K562 (cell line): Measurements from ENCODE around the gene CCND3. TPM values are rescaled to one million over a fixed set of nuclear protein-coding genes. Genes with fewer than 3 reads are reported as not detected.

Experiments used
- ARID1B ChIP-seq: fragments of 450-650 bp; IDR thresholded peaks from 2 replicates; pipeline ENCODE4 v1.6.1; 2016; ENCODE audit warnings: antibody characterized with exemption, mild to moderate bottlenecking, inconsistent platforms
- ATF3 ChIP-seq, 2 experiments: fragments of 450-650 bp in 1 of 2; sonication (generic) in 1 of 2; formaldehyde crosslinking in 1 of 2; IDR thresholded peaks in 1 of 2; conservative IDR thresholded peaks in 1 of 2; 2 replicates each; pipeline versions ENCODE4 v1.6.1 to v1.8.1; 2016 to 2023; ENCODE audit warnings: mild to moderate bottlenecking in 2 of 2, moderate library complexity in 2 of 2, inconsistent platforms in 1 of 2, missing genetic modification reagents in 1 of 2
- C11orf30 ChIP-seq: fragments of 450-650 bp; IDR thresholded peaks from 2 replicates; pipeline ENCODE4 v1.6.1; 2016; ENCODE audit warnings: low read depth, mild to moderate bottlenecking
- EGR1 ChIP-seq: fragments of 450-650 bp; conservative IDR thresholded peaks from 2 replicates; pipeline ENCODE4 v1.6.1; 2017; ENCODE audit warnings: mild to moderate bottlenecking
- GATAD2B ChIP-seq: fragments of 450-650 bp; IDR thresholded peaks from 2 replicates; pipeline ENCODE4 v1.6.1; 2017; ENCODE audit warnings: mild to moderate bottlenecking, borderline replicate concordance
- MAFK ChIP-seq: IDR thresholded peaks from 2 replicates; pipeline ENCODE4 v1.6.1; 2011; ENCODE audit warnings: low read length, improper control_type of control experiment
- NFE2L1 ChIP-seq: fragments of 450-650 bp; IDR thresholded peaks from 2 replicates; pipeline ENCODE4 v1.6.1; 2016; ENCODE audit warnings: missing genetic modification characterization, low read depth, mild to moderate bottlenecking, missing compliant biosample characterization, moderate library complexity, borderline replicate concordance
- POLR2A ChIP-seq: fragments of 450-650 bp; conservative IDR thresholded peaks from 2 replicates; pipeline ENCODE4 v1.6.1; 2016
- RB1 ChIP-seq: fragments of 450-650 bp; IDR thresholded peaks from 2 replicates; pipeline ENCODE4 v1.6.1; 2017; ENCODE audit warnings: low read depth, mild to moderate bottlenecking
- RFX5 ChIP-seq: IDR thresholded peaks from 2 replicates; pipeline ENCODE4 v1.6.1; 2011; ENCODE audit warnings: low read depth, mild to moderate bottlenecking, improper control_type of control experiment, low read length
- SMARCA5 ChIP-seq: fragments of 450-650 bp; IDR thresholded peaks from 2 replicates; pipeline ENCODE4 v1.6.1; 2016
- SRSF7 ChIP-seq: fragments of 200-400 bp; formaldehyde crosslinking; optimal IDR thresholded peaks from 2 replicates; pipeline ENCODE3; 2017; ENCODE audit warnings: mild to moderate bottlenecking, low read depth, low read length
- THRB ChIP-seq: fragments of 450-650 bp; formaldehyde crosslinking; conservative IDR thresholded peaks from 2 replicates; pipeline ENCODE4 v1.4.0; 2022; ENCODE audit warnings: mild to moderate bottlenecking, missing genetic modification characterization
- ZBTB7A ChIP-seq: IDR thresholded peaks from 2 replicates; pipeline ENCODE4 v1.6.1; 2011; ENCODE audit warnings: low read depth, mild to moderate bottlenecking, low read length, moderate library complexity, borderline replicate concordance; ENCODE audit not compliant: control insufficient read depth
- ZFX ChIP-seq: sonication (generic); formaldehyde crosslinking; IDR thresholded peaks from 2 replicates; pipeline ENCODE4 v1.8.0; 2022; ENCODE audit warnings: mild to moderate bottlenecking, missing genetic modification reagents, moderate library complexity
- ZNF395 ChIP-seq: fragments of 200-800 bp; sonication (Bioruptor generic); IDR thresholded peaks from 2 replicates; pipeline ENCODE4 v1.6.1; 2017; ENCODE audit warnings: missing genetic modification characterization, missing compliant biosample characterization
- polyA plus RNA-seq, 8 experiments: library from polyadenylated mRNA; depleted of rRNA in 4 of 8; stranded (reverse) in 5 of 8; unstranded in 3 of 8; fragments of >200 nt; fragmentation: Nextera tagmentation in 2 of 8; fragmentation: Illumina TruSeq in 1 of 8; extraction: Ambion mirVana in 2 of 8; extraction: Trizol in 1 of 8; gene quantifications; 2 replicates each; pipeline versions ENCODE4 v1.2.1 to v1.2.3, GENCODE V29; 2011 to 2014; ENCODE audit warnings: inconsistent platforms in 1 of 8, missing spikeins in 1 of 8
- total RNA-seq, 7 experiments: library from RNA; depleted of rRNA in 6 of 7; stranded (reverse); fragments of >200 nt in 6 of 7; fragmentation: Illumina TruSeq in 2 of 7; extraction: Trizol in 2 of 7; gene quantifications; 2 replicates each; pipeline versions ENCODE4 v1.2.1 to v1.2.3, GENCODE V29; 2011 to 2021; ENCODE audit warnings: low replicate concordance in 1 of 7

The CCND3 gene
- total and polyA plus RNA-seq, 9 of the 15 experiments (the other 6 are each of a cell fraction or from before 2014, with no cell fraction given) = 21.5 to 204 (median 97.4) TPM

- TF ChIP-seq ZFX = 0 out of 2 replicates have a peak, but pooled peaks have one; percentile 1
- peak; percentile 61; the same call in 1 of the 2 replicates for TF ChIP-seq ARID1B
- no peak for TF ChIP-seq ZBTB7A
- peak; percentile 26; the same call in 1 of the 2 replicates for TF ChIP-seq GATAD2B
- 0 out of 2 replicates have a peak, but pooled peaks have one; percentile 54 for TF ChIP-seq ATF3 (IDR thresholded peaks at IDR 0.05)
- no peak for TF ChIP-seq ATF3 (CRISPR knock-in tag; conservative IDR thresholded peaks at IDR 0.05)
- TF ChIP-seq POLR2A = 0 out of 2 replicates have a peak, but pooled peaks have one; percentile 15
- peak; percentile 43; the same call in 1 of the 2 replicates for TF ChIP-seq EGR1
- no peak for TF ChIP-seq SRSF7
- no peak for TF ChIP-seq RFX5
- TF ChIP-seq SMARCA5 = no peak
- TF ChIP-seq ZNF395 = 0 out of 2 replicates have a peak, but pooled peaks have one; percentile 44
- TF ChIP-seq MAFK = peak; percentile 93
- TF ChIP-seq THRB = no peak
- peak; percentile 97 for TF ChIP-seq C11orf30
- TF ChIP-seq NFE2L1 (tag) = peak; percentile 84
- no peak; the same call in 1 of the 2 replicates for TF ChIP-seq RB1
These were observed 25.3 kb upstream of the CCND3 start (continued) for GRCh38 chr6:41966961-41967311.
